Fibroblast of skin of right quadriceps (primary cell): ENCODE results near the gene NR6A1.

Experiments used
- DNase-seq: peaks from one replicate; pipeline ENCODE4 v3.0.0-alpha.2; 2013

The NR6A1 gene

DNA sequence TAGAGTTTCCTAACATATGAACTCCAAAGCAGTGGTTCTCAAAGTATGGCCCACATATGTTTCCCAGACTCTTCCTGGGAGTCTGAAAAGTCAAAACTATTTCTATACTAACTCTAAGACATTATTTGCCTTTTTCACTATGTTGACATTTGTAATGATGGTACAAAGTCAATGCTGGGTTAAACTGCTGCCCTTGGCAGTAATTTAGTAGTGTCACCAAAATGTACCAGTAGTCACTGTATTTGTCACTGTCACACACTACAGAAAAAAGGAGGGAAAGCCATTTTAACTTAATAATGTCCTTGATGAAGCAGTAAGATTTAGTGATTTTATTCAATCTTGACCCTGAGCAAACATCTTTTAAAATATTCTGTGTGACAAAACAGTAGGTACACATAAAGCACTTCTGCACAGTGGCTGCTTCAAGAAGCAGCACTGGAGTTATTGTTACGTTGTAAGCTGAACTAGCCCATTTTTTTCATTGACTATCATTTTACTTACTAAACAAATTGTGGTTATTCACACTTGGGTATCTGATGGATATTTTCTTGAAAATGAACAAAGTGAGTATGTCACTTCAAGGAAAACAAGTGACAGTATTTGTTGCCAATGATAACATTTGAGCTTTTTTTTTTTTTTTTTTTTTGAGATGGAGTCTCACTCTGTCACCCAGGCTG, 90.3 kb downstream of the NR6A1 start:
- DNase-seq, result no peak

DNA sequence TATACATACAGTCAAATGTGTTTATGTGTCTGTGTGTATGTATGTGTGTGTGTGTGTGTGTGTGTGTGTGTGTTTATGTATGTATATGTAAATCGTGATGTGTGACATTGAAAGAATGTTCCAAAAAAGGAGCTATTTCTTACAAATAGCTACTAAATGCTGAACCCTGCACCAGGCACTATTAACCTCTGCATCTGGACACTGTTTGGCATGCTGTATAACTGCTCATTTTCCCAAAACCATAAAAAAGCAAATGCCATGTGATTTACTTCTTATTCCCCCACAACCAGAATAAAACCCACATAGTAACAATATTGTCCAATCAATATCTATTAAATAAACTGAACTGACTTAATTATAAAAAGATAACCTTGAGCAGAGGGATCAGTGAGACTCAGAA, 91.1 kb downstream of the NR6A1 start:
- DNase-seq, result no peak

- DNase-seq, result no peak
Observed at GRCh38 chr9:124676159-124676551, 95.0 kb downstream of the NR6A1 start.

DNA sequence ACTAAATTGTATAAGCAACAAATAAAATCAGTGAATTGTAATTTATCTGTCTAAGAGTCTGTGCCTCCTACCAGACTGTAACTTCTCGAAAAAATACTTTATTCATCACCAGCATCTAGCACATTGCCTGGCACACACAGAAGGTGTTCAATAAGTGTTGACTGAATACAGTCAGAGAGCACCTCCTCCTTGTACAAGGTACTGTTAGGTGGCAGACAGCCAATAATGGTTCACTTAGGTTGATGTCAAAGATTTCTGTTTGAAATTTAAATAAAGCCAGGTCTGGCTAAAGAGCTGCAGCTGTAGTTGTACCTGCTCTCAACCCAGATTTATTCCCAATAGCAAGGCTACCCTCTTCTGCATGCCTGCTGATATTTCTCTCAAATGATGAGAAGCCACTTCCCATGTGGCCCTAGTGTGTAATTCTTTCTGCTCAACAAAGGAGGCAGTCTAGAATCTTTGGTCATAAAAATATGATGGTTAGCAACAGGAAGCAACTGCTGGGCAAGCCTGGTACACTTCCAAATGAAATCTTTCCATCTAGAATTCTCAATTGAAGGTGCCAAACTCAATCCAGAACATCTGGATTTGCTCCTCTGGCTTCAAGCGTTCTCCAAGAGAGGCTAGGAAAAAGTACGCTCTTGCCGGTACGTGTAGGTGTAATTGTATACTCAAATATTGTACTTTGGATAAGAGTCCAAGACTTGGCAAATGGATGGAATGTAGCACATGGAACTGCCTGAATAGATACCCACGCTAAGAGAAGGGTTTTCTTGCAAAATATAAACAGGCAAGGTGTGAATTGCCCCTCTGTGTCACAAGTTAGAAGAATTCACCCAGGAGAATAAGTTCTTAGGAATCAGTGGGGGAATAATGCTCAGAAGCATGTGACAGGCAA, 95.6 kb downstream of the NR6A1 start:
- no peak for DNase-seq

DNA sequence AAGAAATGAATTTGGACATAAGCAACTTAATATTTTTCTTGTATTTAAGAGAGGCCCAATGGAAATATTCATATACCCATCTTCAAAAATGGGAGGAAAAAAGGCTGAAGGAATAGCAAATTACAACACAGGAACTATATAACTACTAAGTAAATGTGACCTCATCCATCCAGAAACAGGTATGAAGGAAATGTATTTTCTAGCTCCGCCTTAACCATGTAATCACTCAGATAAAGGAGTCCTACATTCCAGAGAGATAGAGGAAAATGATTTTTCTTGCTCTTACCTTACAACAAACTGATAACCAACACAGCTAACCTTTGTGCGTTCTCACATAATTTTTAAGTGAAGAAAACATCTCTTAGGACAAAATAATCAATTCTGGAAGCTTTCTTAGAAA, 96.5 kb downstream of the NR6A1 start:
- no peak for DNase-seq

GRCh38 chr9:124673063-124673462, 98.0 kb downstream of the NR6A1 start:
- DNase-seq, result no peak

DNA sequence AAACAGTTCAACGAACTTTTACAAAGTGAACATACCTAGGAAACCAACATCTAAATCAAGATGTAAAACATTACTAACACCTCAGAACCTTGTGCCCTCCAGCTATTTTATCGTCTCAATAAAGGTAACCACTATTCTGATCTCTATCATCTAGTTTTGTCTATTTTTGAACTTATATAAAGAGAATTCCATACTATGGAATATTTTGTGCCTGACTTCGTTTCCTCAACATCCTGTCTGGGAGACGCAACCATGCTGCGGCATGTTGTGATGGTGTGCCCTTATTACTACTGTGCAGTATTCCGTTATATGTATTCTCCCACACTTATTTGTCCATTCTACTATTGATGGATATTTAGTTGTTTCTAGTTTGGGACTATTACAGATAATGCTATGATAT, 99.2 kb downstream of the NR6A1 start:
- no peak for DNase-seq

DNA sequence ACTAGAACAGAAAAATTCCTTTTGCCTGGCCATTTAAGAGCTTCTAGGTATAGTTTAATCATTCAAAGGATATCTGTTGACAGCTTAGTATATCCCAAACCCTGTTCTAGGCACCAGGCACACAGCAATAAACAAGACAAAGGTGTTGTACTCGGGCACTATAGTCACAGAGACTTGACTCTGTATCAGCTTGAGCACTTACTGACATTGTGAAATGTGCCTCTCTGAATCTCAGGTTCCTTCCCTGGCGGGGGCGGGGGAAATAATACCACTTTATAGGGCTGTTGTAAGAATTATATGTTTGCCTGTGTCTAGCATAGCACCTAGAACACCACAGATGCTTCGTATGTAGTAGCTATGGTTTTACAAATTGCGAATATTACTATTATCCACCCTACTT, 104.5 kb downstream of the NR6A1 start:
- DNase-seq, result no peak

DNA sequence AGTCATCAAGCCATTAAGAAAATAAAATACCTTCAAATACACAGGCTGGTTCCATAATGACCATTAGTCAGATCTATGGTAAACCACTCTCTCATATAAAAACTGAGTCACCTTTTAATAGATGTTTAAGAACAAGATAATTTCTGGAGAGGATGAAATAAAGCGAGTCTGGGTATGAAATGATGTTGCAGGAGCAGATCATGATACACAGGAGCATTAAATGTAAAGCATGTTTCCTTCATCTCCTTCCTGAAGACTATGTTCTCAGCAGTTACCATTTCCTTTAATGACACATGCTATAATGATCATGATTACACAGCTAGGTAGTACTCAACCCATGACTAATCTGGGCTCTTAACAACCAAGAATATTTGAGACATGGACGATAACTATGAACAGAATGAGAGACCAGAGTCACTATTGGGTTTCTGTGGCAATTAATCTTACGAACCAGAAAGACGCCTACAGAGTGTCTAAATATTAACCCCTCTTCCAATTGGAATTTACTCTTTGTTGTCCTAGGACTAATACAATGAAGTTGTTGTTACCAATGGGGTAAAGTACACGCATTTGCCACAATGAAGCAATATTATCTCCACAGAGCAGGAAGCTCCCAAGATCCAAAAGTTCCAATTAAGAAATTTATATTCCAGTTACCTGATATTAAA, 105.6 kb downstream of the NR6A1 start:
- DNase-seq, result peak; percentile 80

DNA sequence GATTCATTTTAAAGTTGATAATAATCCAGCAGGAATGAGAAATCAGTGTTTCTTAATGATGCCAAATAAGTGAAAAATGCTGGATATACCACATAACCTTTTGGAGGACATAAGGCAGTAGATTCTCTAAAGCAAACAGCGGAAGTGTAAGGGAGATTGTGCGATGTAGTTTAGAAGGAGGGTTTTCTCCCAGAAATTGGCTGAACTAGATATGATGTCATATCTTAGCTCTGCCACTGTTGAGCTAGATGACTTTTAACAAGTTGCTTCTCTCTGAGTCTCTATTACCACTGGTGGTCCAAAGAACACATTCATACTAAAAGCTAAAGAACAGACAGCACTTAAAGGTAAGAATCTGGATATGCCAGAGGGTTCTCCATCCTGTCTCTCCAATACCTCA, 107.0 kb downstream of the NR6A1 start:
- no peak for DNase-seq

GRCh38 chr9:124663046-124663961, 107.8 kb downstream of the NR6A1 start:
- no peak for DNase-seq

DNA sequence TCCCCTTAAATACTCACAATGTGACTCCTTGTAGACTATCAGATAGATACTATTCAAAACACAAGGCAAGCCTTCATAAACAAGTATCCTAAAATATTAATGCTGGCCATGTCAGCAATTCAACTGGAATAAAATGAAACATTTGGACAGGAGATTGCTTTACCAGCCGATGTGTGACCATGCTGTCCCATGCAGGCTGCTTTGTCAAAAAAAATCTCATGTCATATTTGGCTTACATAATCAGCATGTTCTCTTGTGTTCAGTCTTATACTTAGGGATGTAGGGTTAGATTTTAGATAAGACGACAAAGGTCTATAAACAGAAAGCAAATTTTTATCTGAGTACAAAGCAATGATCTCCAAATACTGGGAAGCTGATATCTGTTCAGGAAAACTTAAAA, 108.5 kb downstream of the NR6A1 start:
- no peak for DNase-seq

GRCh38 chr9:124661271-124661670, 109.8 kb downstream of the NR6A1 start:
- DNase-seq, result no peak

DNA sequence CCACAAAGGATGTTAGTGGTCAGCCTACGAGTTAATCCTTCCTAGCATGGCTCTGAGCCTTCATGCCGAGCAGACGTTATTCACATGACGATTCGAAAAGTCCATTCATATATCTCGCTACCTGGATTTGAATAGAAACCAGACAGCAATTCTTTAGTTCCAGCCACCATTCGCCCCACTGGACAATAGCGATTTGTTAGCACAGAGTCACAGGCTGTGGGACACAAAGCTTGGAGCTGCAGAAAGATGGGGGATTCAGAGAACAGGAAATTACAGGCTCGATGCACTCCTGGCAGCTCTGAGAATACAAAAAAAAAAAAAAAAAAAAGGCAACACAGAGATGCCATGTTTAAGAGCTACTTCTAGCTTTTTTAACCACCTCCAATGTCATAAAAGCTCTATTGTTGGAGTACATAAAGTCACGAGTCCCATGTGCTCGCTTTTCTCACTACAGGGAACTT, 110.7 kb downstream of the NR6A1 start:
- peak; percentile 72 for DNase-seq

DNA sequence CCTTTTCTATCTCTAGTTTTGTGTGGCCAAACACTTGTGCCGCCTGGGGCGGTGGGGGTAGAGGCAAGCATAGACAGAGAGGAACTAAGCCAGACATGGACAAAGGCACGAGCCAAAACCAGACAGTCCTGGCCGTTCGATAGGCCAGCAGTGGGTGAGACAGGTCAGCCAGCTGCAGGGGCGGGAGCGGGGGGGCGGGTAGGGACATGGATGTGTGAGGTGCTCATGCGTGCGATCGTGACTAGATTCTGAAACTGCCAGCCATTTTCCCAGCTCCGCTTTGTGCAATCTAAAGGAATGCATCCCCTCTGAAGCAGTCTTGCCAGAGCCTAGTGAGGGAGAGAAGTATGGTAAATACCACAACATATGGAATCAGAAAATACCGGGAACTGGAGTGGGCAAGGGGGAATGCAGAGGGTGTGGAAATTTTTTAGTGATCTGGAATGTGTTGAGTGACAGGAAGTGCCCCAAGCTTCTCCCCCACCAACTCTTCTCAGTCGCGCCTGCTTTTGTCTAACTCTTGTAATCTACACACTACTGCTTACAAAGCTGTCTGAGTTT, 111.9 kb downstream of the NR6A1 start:
- DNase-seq, result peak; percentile 99

GRCh38 chr9:124658165-124659017, 112.7 kb downstream of the NR6A1 start:
- DNase-seq, result peak; percentile 98

DNA sequence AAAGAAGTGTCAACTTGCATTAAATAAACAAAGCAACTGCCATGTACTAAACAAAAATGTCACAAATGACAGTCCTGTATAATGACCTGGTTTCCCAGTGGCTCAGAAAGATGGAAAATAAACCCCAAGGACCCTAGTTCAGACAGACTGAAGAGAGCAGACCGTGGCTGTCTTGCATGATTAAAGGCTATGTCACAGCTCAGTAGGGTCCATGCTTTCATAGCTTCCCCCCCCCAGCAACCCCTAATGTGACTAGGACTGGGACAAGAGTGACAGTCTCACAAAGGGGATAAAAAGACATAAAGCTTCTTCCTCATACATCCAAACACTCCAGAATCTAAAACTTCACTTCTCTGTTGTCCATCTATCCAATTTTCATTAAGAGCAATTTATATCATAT, 113.6 kb downstream of the NR6A1 start:
- no peak for DNase-seq

DNA sequence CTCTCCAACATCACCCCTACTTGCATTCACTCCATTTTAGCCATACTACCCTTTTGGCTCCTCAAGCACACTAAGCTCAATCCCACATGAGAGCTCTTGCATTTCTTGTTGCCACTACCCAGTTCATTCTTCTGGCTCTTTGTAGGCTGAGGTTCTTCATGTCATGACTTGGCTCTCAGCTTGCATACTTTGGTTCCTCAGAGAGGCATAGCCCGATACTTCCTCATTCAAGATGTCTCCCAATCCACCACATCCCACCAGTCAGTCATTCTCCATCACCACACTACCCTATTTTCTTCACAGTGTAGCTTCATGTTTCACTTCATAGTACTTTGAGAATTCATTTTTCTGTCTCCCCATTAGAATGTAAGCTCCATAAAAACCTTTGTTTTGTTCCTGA, 116.7 kb downstream of the NR6A1 start:
- peak; percentile 19 for DNase-seq

DNA sequence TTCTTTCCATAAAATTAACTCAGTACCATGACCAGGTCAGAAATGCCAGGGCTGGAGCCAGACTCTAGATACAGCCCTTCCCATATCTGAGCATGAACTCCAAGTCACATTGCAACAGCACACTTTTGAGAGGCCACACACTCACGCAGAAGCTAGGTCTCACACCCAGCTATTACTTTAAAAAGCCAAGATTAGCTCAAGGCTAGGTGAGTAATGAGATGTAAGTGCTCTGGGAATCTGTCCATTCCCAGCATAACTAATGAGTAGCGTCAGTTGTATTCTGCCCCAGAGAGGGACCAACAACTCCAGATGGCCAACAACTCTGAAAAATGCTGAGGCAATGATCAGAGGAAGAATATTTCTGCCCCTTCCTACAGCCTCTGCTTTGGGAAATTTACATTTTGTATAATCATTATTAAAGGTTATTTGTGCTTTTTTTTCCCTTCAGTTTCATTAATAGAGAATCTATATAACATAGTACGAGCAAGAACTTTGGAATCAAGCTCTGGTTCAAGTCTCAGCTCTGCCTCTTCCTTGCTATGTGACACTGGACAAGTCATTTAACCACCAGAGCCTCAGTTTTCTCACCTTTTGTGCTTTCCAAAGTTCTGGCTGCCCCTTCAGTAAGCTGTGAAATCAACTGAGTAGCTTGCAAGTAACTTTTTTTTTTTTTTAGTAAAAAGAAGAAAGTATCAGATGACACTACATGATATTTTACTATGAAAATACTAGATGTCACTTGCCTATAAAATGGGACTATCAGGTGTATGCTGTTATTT, 118.3 kb downstream of the NR6A1 start:
- peak; percentile 88 for DNase-seq

- DNase-seq, result no peak
Observed at GRCh38 chr9:124652203-124652602, 118.9 kb downstream of the NR6A1 start.
